Hepatocyte (in vitro differentiated cells): ENCODE data around the gene COX10.
"Not testable (repeated sequence)": the region's sequence is repeated elsewhere in the genome, so short reads cannot be mapped to it uniquely, and the experiment has no call there.

Source experiments
- EZH2 ChIP-seq: fragments of 200-600 bp; sonication (generic); IDR thresholded peaks from 2 replicates; pipeline ENCODE4 v1.6.1; 2016; ENCODE audit warnings: antibody characterized with exemption, mild to moderate bottlenecking, borderline replicate concordance
- EZH2phosphoT487 ChIP-seq: fragments of 200-600 bp; sonication (generic); IDR thresholded peaks from one replicate; pipeline ENCODE4 v1.6.1; 2018; ENCODE audit warnings: antibody characterized with exemption, mild to moderate bottlenecking, low read depth, moderate library complexity; ENCODE audit not compliant: unreplicated experiment, severe bottlenecking
- TF ChIP-seq, protein P1 (sequence below): fragments of 200-600 bp; sonication (generic); IDR thresholded peaks from 2 replicates; pipeline ENCODE4 v1.5.1; 2016; ENCODE audit warnings: antibody characterized with exemption, mild to moderate bottlenecking; ENCODE audit not compliant: poor library complexity

DNA sequence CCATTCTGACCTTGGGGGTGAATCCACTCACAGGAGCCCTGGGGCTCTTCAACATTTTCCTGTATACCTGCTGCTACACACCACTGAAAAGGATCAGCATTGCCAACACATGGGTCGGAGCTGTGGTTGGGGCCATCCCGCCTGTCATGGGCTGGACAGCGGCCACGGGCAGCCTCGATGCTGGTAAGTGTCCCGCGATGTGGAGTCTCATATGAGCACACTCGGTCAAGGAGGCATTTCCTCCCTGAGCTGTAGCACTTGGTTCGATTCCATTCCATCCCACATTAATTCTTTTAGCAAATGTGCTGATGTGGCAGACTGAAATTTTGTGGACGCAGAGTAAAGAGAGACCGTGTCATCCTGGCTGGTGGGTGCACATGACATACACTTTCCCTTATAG, 122.7 kb downstream of the COX10 start:
- TF ChIP-seq, protein P1, sequence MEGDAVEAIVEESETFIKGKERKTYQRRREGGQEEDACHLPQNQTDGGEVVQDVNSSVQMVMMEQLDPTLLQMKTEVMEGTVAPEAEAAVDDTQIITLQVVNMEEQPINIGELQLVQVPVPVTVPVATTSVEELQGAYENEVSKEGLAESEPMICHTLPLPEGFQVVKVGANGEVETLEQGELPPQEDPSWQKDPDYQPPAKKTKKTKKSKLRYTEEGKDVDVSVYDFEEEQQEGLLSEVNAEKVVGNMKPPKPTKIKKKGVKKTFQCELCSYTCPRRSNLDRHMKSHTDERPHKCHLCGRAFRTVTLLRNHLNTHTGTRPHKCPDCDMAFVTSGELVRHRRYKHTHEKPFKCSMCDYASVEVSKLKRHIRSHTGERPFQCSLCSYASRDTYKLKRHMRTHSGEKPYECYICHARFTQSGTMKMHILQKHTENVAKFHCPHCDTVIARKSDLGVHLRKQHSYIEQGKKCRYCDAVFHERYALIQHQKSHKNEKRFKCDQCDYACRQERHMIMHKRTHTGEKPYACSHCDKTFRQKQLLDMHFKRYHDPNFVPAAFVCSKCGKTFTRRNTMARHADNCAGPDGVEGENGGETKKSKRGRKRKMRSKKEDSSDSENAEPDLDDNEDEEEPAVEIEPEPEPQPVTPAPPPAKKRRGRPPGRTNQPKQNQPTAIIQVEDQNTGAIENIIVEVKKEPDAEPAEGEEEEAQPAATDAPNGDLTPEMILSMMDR, result not testable (repeated sequence)
- not testable (repeated sequence) for TF ChIP-seq EZH2phosphoT487, EZH2
